HG03159 (cell line): ENCODE data around the gene TOMM7.

Experiments
- ATAC-seq: cut with Tn5 transposase; IDR thresholded peaks from one replicate; pipeline ENCODE4 v1.9.1; 2021; ENCODE audit warnings: mild to moderate bottlenecking, moderate library complexity; ENCODE audit not compliant: unreplicated experiment

The TOMM7 gene

DNA sequence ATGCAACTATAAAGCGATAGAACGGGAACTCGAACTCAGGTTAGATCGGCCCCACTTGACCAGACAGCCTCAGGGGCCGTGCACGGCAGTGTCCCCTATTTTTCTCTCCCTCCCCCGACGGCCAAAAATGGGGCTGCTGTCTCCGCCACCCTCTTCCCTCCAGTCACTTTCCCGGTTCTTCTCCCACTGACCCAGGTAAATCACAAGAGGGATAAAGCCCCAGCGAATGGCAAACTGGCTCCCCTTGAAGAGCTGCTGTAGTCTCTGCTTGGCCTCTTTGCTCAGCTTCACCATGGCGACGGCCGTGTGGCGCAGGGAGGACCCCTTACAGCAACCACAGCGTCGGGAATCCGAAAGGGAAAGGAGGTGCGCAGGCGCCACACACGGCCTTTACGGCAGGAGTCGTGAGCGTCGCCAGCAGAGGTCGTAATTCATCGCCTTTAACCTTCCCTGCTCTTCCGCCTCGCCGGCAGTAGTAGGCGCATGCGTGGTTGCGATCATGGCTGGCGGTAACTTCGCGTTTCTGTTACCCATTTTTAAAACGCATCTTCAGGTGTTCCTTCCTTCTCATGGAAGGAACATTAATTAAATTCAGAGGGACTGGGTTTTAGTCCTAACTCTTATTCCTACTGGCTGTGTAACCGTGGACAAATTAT, at the start of gene TOMM7:
Gene TOMM7 (minus strand): TSS at position 364 of the 656 bp plus-strand sequence. CDS start 70 bp downstream, at position 294.
- peak; percentile 80 for ATAC-seq

DNA sequence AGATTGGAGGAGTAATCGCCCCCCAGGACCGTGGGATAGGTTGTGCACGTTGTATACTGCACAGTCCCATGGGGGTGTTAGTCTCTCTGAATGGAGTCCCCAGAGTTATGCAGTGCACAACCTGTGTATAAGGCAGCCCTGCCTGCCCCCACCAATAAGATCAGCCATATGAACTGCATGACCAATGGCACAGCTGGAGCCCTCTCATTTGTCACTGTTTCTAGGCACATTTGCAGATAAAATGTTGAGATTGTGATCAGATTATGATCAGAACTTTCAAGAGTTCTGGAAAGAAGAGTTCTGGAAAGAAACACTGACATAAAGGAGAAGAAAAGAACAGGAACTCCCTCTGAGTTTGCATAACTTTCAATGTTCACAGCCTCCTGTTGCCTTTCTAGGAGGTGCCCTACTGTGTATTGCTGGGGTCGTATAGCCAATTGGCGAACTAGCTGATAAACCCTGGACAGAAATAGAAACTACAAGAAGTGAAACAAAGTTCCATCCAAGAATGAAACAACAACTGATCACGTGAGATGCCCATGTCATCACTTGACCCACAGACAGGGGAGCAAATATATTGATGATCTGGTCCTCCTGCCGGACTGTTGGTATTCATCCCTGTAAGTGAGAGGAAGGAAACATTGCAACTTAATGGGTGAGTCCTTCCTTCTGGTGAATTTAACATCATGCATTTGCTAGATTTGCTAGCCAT, 49.6 kb upstream of the TOMM7 start:
- ATAC-seq, result peak; percentile 98

DNA sequence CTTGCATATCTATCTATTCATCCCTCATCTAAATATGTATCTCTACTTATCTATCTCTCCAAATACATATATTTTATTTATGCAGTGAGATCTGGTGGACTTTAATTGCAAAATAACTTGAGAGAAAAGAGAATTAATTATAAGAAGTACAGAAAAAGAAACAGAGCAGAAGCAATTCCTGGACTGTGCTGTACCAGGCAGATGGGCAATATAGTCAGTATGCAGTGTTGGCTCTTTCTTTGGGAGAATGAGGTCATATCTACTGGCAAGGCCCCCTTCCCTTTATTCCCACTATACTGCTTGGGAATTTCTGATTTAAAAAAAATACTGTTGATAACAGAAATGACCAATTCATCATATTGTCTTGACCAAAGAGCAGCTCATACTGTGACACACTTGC, 49.0 kb upstream of the TOMM7 start:
- no peak for ATAC-seq

DNA sequence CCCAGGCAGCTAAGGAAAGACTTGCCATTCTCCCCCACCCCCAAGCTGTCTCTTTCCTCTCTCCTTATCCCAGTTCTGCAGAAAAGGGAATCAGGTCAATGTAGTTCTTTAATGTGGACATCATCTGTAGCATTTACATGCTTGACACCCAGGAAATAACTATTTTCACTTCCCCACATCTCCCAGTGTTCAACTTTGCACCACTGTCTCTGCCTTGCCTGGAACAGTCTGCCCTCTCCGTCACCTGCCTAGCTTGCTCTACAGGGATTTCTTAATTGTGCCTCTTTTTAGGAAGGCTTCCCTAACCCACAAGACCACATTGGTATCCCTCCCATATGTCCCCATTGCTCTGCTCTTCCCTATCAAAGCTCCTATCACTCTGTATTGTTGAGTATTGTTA, 45.9 kb upstream of the TOMM7 start:
- no peak for ATAC-seq

DNA sequence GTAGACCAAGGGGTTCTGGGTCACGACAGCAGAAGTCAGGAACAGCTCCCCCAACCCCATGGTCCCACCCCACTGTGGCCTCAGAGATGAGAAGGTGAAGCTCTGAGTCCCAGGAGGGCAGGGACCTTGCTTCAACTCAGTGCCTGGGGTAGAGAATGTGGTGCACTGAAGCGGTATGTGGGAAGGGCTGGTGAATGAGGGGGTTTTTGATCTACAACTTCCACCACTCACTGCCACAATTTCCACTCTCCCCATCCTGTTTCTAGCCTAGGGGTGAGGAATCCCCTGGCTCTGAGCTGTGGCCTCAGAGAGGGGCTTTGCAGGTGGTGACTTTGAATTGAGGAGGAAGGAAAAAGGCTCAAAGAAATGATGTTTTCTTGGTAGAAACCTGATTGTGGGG, 44.9 kb upstream of the TOMM7 start:
- no peak for ATAC-seq

DNA sequence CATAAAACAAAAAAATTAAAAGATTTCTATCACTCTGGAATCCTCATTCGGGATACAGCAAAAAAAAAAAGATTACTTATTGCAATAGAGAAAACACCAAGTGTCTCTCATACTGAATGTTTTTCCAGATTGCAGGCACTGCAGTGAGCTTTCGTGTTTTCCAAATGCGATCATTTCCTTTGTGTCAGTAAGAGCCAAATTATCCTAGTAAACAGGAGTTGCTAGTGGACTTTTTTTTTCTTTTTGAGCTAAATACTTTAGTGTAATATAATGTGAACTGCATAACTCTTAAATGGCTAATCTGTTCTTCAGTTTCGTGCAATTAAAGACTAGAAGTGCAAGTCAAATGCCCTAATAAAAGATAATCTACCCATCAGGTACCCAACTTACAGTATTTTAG, 44.4 kb upstream of the TOMM7 start:
- ATAC-seq, result no peak

DNA sequence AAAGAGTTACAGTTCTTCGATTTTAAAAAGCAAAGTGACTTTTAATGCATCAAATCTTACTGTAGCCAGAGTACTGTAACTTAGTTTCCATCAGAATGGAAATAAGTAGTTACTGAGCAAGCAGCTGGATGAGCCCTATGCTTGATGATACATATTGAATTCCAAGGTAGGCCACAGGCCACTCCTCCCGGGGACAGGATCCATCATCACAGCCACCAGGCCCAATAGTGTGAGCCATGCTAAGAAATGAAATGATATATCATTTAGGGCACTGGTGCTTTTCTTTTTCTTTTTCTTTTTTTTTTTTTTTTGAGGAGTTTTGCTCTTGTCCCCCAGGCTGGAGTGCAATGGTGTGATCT, 42.9 kb upstream of the TOMM7 start:
- no peak for ATAC-seq

DNA sequence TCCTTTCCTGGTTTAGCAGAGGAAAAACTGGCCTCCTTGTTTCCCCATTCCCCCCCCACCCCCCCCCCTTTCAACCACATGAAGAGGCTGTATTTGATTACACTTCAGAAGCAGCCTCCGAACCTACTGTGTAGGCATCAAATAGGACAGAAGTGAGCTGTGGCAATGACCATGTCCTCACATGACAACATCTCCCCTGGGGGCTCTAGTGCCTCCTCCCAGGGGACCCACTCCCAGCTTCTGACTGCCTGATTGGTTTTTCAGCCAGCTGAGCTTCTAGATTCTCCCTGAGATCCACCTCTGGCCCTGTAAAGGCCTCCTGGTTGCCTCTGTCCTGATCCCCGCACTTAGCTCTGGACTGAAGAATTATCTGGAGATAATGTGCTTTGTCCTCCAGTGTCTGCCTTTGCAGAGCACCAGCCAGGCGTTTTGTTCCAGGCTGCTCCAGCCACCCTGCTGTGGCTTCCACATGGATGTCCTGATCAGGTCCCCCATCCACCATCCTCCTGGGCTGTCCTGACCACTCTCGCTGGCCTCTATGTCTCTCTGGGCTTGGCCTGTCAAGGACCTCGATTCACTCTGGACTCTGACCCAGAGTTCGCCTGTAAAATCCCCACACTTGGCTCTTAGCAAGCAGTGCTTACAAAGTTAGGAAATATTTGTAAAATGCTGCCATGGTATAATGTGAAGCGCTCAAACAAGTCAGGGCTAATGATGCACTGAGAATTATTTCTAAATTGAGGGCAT, 42.4 kb upstream of the TOMM7 start:
- no peak for ATAC-seq

DNA sequence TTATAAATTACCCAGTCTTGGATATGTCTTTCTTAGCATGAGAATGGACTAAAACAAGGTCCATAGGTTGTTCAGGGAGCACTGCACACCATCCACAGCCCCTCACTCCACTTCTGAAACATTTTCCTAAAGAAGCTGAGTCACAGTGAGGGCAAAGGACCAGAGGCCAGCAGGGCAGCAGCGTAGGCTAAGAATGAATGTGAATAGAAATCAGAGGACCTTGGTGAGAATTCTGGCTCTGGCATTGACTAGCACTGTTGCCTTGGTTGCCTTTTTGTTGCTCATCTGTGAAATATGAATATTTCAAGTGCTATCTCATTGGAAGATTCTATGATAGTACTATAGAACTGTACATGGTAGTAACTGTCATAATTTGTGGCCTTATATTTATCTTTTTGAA, 41.7 kb upstream of the TOMM7 start:
- no peak for ATAC-seq

DNA sequence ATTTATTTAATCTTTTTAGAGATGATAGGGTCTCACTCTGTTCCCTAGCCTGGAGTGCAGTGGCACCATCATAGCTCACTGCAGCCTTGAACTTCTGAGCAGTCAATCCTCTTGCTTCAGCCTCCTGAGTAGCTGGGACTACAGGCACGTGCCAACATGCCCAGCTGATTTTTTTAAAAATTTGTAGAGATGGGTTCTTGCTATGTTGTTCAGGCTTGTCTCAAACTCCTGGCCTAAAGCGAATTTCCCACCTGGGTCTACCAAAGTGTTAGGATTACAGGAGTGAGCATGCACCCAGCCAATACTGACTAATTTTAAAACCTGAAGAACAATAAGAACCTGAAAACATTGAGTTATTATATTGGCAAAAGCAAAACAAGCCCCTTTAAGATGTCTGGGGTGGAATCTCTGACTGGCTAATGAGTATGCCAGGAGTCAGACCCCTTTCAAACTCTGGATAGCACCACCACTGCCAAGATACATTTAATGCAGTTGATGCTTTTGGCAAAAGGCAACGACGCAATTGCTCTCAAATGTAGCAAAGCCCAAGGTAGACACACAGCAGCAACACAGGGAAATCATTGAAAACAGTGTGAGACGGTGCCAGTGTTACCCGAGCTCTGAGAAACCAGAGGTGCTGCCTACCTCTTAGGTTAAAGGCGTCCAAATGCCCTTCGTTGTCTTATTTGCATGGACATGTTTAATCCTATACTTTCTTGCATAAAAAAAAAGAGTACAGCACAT, 40.7 kb upstream of the TOMM7 start:
- ATAC-seq, result no peak

DNA sequence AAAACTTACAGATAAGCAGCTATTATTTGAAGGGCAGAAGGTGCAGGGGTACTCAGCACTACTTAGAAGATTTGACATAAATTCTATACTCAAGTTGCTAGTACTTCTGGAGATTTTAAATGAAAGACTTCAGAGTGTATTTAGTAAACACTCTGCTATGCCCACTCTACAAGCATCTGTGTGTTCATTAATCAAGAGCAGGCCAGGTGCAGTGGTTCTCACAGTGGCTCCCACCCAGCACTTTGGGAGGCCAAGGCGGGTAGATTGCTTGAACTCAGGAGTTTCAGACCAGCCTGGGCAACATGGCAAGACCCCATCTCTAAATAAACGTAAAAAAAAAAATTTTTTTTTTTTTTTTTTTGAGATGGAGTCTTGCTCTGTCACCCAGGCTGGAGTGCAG, 38.9 kb upstream of the TOMM7 start:
- ATAC-seq, result no peak

DNA sequence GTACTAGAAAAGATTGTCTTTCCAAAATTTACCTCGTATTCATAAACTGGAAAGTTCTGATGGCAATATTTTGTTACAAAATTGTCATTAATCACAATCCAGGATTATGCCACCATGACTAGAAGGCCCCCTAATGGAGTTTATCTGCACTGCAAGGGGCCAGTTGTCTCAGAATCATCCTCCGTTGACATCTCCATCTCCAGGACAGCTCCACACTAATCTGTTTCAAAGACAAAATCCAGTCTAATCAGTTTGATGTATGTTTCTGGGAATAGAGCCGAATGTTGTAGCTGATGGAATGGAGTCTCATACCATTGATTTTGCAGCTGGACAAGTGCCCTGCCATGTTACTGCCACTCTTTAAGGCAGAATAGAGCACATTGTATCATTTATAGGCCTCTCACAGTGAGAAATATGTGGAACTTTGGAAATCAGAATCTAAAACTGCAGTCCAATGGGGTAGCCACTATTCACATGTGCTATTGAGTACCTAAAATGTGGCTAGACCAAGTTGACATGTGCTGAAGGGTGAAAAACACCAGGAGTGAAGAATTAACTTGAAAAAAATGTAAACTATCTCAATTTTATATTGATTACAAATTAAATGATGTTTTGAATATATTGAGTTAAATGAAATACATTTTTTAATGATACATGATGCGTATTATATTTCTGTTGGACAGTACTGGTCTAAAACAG, 38.3 kb upstream of the TOMM7 start:
- ATAC-seq, result peak; percentile 44

DNA sequence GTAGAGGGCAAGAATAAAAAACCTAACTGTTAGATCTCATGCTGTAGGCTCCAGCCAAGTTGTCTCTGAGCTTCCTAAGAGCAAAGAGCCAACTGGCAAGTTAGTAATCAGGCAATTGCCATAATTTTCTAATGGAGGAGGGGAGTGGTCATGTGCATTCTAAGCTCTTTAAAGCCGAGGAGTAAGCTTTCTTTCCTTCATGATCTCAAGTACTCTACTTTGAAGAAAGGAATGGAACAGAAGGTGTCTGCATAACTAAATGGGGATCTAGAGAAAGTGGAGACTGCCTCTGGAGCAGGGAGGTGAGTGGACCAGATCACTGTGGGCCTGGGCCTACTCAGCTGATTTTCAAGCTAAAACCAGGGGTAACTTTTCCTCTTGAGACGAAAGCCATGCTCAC, 37.7 kb upstream of the TOMM7 start:
- ATAC-seq, result no peak

DNA sequence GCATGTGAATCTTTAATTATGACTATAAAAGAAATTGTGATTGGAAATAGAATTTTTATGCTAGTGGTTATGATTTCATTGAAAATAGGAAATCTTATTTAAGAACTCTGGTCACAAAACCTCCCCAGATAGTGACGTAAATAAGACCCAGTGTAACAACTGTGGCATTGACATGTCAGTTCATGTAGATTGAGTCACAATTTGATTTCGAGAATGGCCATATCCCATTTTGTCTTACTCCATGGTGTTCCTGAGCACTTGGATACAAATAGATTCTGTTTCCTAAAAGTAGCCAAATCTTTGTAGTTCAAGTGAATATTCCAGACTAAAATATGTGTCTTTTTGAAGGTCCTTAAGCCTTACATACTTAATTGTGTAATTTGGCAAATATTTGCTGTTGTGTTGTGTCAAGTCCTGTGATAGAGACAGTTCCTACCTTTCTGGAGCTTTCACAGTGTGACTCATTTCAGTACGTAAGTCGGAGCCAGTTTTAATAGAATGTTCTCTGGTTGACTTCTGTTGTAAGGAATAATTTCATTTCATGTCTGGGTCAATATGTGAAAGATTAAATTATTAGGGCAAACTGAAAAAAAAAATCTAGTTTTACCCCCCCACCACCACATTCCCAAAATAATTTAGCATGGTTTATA, 37.1 kb upstream of the TOMM7 start:
- no peak for ATAC-seq

DNA sequence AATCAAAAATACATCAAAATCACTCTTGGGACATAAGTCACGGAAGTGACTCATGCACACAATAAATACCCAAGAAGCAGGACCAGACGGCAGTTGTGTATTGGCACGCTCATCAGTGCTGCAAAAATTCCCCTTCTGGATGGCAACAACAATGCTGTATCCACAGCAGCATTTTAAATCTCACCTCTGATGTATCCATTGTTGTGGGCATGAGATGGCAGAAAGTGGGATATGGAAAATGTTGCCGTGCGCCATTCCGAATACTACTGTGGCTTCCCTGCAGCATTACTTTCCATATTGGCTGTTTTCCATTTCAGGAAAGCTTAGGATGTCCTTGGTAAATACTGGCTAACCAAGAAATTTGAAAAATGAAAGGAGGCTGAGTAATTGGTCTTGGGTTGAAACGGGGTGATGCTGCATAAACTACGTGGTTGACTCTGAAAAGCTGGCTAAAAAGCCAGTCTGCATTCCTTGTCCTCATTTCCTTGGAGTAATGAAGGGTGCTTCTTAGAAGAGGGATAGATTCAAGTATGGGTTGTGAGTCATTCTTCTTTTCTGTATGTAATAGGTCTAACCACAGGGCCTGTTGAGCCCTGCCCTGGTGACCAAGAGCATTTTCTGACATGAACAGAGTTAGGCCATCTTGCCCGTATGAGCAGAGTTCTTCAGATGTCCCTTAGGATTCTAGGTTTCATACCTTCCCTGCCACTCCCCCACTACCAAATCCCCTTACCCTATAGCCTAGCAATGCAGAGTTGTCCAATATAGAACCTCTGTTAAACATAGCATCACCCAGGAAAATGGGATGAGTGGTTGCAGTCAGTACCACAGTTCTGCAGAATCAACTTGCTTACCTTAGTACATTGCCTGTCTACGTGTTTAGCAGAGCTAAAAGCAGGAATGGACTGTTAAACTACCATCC, 36.3 kb upstream of the TOMM7 start:
- ATAC-seq, result no peak

DNA sequence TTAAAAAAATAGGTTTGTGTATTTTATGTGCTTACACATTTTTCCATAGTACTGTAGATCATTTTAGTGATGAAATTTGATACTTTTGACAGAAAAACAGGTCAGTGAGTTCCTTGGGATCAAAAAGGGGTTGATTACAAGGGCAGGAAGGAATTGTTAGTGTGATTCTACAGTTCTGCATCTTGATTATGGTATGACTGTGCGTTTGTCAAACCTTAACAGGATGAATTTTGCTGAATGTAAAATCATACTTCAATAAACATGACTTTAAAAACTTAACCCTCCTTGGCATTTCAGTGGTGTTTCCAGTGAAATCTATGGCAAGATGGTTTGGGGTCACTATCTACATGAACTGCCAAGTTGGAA, 35.6 kb upstream of the TOMM7 start:
- no peak for ATAC-seq

DNA sequence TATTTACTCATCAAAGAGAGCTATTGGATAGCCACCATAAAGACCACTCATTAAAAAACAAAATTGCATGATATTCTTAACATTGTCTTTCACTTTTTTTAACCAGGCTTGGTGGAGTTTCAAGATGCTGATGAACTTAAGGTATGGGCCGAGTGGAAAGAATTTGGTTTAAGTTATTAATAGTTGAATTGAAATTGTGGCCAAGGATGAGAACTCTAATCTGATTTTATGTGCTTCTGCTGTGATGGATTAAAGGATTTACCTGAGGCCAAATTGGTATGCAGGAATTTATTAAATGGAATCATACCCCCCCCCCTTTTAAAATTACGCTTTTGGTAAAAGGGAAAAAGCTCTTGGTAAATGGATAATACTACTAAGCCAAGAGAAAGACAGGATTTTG, 33.8 kb upstream of the TOMM7 start:
- no peak for ATAC-seq

DNA sequence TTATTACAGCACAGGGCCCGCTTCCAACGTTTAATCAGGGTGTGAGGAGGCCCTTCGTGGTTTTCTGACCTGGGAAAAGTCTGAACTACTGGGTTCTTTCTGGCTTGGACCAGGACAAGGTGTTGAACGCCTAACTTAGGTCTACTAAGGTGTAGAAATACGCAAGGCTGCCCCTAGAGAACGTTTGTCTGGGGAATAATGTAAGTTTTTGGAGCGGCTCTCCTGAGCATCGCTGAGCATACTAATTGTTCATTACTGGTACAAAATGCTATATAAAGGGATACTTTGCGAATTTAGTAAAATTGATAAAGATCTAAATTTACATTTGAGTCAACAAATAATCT, 32.4 kb upstream of the TOMM7 start:
- peak; percentile 20 for ATAC-seq
